COLO829 (cell line): ENCODE measurements around the gene EPB41L1.

ENCODE experiments used
- DNase-seq: peaks from one replicate; pipeline ENCODE4 v3.0.0; 2012; ENCODE audit warnings: low spot score

The EPB41L1 gene

DNA sequence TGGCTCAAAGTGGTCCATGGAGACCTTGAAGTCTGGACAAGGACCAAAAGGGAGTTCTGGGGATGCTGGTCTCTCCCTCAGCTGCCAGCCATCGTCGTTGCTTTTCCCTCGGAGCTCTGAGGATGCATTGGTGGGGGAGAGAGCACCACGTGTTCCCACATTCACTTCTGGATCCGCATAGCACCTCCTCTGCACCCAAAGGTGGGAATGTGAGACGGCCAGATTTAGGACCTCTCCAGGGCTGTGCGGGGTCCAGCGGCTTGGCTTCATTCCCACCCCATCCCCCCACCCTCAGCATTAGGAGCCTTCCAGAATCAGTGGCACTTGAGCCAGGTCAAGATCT lies 1.1 kb downstream of the EPB41L1 start:
- no peak for DNase-seq

DNA sequence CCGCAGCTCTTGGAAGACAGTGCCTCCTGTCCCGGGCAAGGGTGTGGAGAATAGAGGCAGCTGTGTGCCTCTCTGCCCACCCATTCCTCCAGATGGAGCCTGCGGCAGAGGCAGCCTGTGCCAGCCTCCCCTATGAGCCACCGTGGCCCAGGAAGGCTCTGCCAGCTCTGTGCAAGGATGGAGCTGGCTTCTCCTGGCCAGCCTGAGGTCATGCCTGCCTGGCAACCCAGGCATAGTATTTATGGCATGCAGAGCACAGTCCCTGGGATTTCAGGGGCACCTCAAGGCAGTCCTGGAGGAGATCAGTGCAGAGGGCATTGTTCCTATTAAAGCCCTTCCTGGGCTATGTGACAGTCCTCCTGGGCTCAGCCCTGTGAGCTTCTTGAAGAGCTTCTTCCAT lies 1.5 kb downstream of the EPB41L1 start:
- no peak for DNase-seq

DNA sequence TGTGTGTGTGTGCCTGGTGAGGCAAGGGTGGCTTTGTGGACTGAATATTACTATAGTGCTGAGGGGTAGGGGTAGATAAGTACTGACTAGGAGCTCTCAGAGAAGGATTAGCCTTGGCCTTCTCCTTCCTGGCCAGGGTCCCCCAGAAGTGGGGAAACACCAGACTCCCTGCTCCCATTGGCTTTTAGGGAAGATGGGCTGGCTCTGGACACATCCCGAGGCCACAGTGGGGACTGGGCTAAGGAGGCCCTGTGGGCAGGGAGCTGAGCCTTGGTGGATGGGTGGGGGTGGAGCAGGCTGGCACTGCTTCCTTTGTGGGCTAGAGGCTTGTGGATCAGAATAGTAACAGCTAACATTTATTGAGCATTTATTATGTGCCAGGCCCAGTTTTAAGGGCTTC lies 3.1 kb downstream of the EPB41L1 start:
- no peak for DNase-seq

- no peak for DNase-seq
These were observed 3.7 kb downstream of the EPB41L1 start for GRCh38 chr20:36158160-36158741.

GRCh38 chr20:36159833-36160232 lies 5.3 kb downstream of the EPB41L1 start:
- no peak for DNase-seq

DNA sequence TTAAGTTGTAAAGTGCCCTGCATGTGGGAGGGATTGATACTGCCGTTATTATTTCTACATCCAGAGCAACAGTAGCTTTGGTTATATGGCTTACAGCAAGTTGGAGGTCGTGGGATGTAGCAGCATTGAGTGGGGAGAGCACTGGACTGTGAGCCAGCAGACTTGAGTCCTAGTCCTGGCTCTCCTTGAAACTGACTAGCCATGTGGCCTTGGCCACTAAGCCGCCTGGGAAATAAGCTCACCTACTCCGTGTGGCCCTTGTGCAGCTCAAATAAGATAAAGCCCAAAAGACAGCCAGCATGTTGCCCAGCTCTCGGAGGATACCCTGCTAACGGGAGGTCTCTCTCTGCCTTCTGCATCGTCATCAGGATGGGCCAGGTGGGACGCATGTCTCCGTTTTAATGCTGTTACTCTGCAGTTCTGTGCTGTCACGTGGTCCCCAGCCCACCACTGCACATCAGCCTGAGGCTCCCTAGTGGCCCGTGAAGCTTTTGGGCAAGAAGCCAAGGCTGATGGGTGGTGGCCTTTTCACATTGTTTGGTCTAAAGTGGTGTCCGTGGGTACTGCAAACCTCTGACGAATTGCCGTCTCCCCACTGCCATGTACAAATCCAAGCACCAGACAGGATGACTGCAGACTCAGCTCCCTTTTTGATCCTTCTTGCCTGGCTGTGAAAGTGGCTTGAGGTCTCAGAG lies 7.9 kb downstream of the EPB41L1 start:
- DNase-seq, result no peak

GRCh38 chr20:36167902-36168503 lies 13.5 kb downstream of the EPB41L1 start:
- no peak for DNase-seq

DNA sequence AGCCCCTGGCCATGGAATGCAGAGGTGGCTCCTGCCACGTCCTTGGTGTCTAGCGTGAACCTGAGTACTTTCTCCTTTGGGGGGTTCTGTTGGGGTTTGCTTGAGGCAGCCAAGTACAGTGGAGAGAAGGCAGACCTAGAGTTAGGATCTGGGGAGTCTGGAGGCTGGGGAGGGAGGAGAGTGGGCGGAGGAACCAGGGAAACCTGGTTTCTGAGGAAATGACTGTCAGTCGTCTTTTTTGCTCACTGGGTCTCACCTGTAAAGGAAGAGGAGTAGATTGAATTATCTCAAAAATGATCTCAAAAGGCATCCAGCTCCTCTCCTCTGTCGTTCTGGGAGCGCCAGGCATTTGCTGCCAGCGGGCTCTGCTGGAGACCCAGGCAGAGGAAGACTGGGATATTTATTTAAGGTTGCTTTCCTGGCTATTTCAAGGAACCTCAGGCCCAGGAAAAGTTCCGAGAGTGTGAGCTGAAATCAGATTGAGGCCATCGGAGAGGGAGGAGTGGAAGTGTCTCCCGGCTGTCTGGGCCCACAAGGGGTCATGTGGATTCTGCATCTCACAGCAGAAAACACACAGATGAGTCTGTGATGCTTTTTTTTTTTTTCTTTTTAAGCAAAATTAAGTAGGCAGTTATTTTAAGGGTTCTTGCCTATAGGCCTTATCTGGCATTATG lies 16.1 kb downstream of the EPB41L1 start:
- DNase-seq, result no peak

- DNase-seq, result no peak
These were observed 19.0 kb downstream of the EPB41L1 start for GRCh38 chr20:36173451-36173933.

- DNase-seq, result no peak
These were observed 20.5 kb downstream of the EPB41L1 start for GRCh38 chr20:36175016-36175415.

DNA sequence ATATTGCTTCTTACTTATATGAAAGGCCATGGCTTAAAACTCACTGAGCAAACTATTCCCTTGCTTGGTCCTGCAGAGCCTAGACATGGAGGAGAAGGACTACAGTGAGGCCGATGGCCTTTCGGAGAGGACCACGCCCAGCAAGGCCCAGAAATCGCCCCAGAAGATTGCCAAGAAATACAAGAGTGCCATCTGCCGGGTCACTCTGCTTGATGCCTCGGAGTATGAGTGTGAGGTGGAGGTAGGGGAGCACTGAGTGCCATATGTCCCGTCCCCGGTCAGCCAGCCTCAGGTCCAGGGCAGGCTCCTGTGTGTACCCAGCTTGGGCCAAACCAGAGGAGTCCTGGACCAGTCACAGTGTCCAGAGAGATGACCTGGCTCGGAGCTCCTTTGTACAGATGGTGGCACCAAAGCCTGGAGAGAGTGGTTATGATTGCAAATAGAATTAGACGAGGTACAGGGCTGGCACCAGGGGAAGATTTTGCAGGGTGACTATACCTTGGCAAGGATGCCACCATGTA lies 21.0 kb downstream of the EPB41L1 start:
- no peak for DNase-seq

DNA sequence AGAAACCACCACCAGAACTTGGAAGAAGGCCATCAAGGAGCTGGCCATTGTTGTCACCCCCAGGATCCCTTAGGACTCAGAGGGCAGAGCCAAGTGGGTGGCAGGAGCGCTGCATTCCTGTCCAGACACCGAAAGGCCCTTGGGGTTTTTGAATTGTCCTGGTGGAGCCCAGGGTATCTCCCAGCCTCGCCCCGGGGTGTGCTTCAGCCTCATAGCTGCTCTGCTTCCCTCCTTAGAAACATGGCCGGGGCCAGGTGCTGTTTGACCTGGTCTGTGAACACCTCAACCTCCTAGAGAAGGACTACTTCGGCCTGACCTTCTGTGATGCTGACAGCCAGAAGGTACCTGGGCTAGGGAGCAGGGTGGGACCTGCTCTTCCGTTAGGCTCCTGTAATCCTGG lies 23.2 kb downstream of the EPB41L1 start:
- no peak for DNase-seq

DNA sequence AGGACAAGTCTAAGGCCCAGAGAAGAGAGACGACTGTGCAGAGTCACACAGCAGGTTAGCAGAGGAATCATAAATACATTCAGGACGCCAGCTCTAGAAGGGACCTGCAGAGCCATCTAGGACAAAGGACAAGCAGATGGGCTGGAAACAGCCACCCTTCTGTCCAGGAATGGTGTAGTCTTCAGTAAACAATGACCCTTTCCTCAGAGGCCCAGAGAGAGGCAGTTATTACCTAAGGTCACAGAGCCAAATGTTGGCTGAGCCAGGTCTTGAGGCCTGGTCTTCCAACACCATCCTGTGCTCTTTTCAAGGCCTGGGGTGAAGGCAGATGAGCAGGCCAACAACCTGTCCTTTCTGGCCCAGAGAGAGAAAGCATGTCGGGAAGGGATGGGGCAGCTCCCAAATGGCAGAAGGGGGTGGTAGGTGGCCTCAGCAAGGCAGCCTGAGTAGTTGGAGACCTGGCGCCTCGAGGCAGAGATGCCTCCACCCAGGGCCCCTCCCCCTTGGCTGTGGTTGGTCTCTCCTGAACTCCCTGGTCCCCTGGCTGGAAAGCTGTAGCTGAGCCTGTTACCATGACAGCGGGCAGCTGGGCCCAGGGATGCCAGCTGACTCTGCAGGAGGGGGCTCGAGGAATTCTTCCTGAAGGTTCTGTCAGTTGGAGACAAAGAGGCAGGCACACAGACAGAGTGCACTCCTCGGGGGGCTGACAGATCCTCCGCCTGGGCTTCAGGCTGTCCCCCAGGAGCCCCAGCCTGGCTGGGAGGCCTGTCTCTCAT lies 24.8 kb downstream of the EPB41L1 start:
- DNase-seq, result no peak

GRCh38 chr20:36180323-36180722 lies 25.8 kb downstream of the EPB41L1 start:
- DNase-seq, result no peak

DNA sequence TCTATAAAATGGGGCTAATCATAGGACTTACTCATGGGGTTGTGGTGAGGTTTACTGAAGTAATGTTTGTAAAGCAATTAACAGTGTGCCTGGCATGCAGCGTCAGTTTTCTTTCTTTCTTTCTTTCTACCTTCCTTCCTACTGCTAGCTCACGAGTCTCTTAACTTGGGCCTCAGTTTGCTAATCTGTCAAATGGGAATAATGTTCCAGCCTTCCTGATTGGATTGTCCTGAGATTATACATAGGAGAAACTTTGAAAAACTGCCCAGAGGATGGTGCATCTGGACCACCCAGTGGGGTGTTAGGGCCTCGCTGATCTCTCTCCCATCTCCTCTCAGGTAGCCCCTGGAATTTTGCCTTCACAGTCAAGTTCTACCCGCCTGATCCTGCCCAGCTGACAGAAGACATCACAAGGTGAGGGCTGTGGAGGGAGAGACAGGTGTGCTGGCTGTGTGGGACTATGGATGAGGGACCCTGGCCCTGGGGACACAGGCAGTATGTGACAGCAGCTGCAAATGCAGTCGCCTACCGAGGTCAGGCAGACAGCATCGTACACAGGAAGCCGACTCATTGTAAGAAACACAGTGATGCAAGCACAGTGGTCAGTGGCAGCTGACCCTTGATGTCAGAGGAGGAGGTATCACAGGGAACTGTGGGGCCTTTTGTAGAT lies 27.5 kb downstream of the EPB41L1 start:
- DNase-seq, result peak; percentile 19

DNA sequence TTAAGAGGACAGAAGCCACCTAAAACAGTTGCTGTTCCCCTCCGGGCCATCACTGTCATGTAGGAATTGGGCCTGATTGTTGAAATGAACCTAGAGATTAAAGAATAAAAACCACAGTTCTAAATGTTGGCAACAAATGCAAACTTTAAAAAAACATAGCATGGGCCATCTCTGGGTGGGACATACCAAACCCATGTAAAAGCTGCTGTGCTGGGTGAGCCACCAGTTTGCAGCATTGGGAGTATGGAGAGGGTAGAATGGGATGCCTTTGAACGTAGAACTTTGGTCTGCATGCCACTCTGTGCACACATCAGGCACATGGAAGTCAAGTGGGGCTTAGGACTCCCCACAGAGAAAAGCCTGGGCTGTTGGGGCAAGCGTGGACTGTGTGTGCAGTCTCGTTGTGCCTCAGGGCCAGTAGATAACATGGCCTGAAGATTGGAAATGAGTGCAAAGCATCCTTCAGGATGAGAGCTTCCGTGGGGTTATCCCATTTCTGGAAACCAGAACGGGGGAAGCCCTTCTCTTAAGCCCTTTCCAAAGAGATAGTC lies 28.1 kb downstream of the EPB41L1 start:
- DNase-seq, result no peak

- no peak for DNase-seq
These were observed 28.8 kb downstream of the EPB41L1 start for GRCh38 chr20:36183155-36183944.

DNA sequence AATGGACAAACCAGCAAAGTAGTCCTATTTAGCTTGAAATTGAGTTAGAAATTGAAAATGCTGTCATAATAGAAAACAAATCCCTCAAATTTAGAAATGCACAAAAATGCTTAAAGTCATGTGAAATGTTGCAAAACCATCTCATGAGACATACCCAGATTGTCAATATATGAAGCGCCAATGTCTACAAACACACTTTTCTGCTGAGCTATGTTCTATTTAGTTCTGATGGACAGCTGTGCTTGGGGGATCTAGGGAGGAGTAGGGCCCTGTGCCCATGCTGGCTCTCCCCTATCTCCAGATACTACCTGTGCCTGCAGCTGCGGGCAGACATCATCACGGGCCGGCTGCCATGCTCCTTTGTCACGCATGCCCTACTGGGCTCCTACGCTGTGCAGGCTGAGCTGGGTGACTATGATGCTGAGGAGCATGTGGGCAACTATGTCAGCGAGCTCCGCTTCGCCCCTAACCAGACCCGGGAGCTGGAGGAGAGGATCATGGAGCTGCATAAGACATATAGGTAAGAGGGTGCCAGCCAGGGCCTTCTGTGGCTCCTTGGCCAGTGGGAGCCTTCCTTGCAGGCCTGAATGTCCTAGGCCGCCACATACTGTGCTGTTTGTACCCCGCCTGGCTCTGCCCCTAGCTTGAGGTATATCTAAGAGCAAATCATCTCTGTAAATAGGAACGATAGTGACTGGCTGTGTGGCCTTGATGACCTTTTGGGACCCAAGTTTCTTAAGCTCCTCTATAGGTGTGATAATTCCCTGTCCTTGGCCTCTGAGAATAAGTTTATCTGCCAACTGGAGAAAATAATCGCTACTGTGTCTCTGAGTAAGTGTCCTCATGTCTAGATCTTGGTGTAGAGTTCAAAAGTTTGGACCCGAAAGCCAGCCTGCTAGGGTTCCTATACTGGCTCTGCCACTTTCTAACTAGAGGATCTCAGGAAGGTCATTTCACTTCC lies 30.6 kb downstream of the EPB41L1 start:
- DNase-seq, result no peak
